Measurements from ENCODE around the gene RNF151.

DNA sequence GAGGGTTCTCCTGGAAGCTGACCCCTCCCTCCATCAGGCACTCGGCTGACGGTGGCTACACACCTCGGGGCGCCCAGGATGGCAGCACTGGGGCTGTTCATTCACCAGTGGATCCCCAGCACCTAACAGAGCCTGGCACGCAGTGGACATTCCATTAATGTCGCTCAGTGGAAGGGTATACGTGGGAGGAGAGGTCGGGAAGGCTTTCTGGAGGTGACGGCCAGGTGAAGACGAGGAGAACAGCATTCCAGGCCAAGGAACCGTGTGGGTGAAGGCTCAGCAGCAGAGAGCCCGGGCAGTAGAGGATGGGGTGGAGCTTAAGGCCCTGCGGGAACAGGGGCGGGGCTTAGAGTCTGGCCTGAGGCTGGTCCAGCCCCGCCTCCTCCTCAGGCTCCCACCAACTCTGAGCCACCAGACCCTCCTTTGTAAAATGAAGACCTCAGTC lies 45.9 kb upstream of the RNF151 start:
- TF ChIP-seq TARDBP (IDR thresholded peaks at IDR 0.05) (no peak), FOXA1 (IDR thresholded peaks at IDR 0.05) (no peak)

Data from HEK293T (cell line).